GM21526 (cell line): ENCODE results near the gene MUC5AC.

Experiments
- ATAC-seq: cut with Tn5 transposase; IDR thresholded peaks from one replicate; pipeline ENCODE4 v1.9.1; 2021; ENCODE audit warnings: moderate library complexity; ENCODE audit not compliant: unreplicated experiment, low FRiP score

Gene MUC5AC

GRCh38 chr11:1194231-1194976 lies 36.7 kb downstream of the MUC5AC start:
- ATAC-seq = no peak

GRCh38 chr11:1194977-1195681 lies 37.4 kb downstream of the MUC5AC start:
- ATAC-seq = no peak

GRCh38 chr11:1195682-1196515 lies 38.1 kb downstream of the MUC5AC start:
- no peak for ATAC-seq

GRCh38 chr11:1196516-1197391 lies 39.0 kb downstream of the MUC5AC start:
- no peak for ATAC-seq

- no peak for ATAC-seq
Measured at GRCh38 chr11:1197431-1197885, 39.7 kb downstream of the MUC5AC start.

GRCh38 chr11:1197886-1198560 lies 40.3 kb downstream of the MUC5AC start:
- ATAC-seq = no peak

GRCh38 chr11:1198561-1199240 lies 40.9 kb downstream of the MUC5AC start:
- no peak for ATAC-seq

GRCh38 chr11:1199241-1199750 lies 41.5 kb downstream of the MUC5AC start:
- ATAC-seq = no peak

GRCh38 chr11:1199751-1200610 lies 42.2 kb downstream of the MUC5AC start:
- no peak for ATAC-seq

GRCh38 chr11:1200611-1201191 lies 42.9 kb downstream of the MUC5AC start:
- ATAC-seq = no peak

- no peak for ATAC-seq
Measured at GRCh38 chr11:1201395-1202153, 43.8 kb downstream of the MUC5AC start.

- ATAC-seq = no peak
Measured at GRCh38 chr11:1202154-1202775, 44.5 kb downstream of the MUC5AC start.

- no peak for ATAC-seq
Measured at GRCh38 chr11:1202776-1203504, 45.2 kb downstream of the MUC5AC start.

- ATAC-seq = no peak
Measured at GRCh38 chr11:1203505-1204271, 45.9 kb downstream of the MUC5AC start.
